ENCODE results near the gene NPR3.
"Not testable (repeated sequence)": the region's sequence is repeated elsewhere in the genome, so short reads cannot be mapped to it uniquely, and the experiment has no call there.

NPR3 gene

GRCh38 chr5:32769711-32770110 is 58.6 kb downstream of the NPR3 start:
- no peak for DNase-seq

GRCh38 chr5:32770444-32770843 is 59.3 kb downstream of the NPR3 start:
- DNase-seq, result no peak

- no peak for DNase-seq
Measured at GRCh38 chr5:32771037-32771436, 59.9 kb downstream of the NPR3 start.

- no peak for DNase-seq
Measured at GRCh38 chr5:32773944-32774343, 62.8 kb downstream of the NPR3 start.

- no peak for DNase-seq
Measured at GRCh38 chr5:32776200-32776599, 65.1 kb downstream of the NPR3 start.

- no peak for DNase-seq
Measured at GRCh38 chr5:32777222-32777621, 66.1 kb downstream of the NPR3 start.

- no peak for DNase-seq
Measured at GRCh38 chr5:32777733-32778132, 66.6 kb downstream of the NPR3 start.

- no peak for DNase-seq
Measured at GRCh38 chr5:32778403-32778802, 67.3 kb downstream of the NPR3 start.

GRCh38 chr5:32779754-32780415 is 68.8 kb downstream of the NPR3 start:
- no peak for DNase-seq

- DNase-seq, result no peak
Measured at GRCh38 chr5:32780508-32780919, 69.4 kb downstream of the NPR3 start.

- DNase-seq, result no peak
Measured at GRCh38 chr5:32783661-32784060, 72.5 kb downstream of the NPR3 start.

GRCh38 chr5:32785611-32786254 is 74.6 kb downstream of the NPR3 start:
- DNase-seq, result no peak

GRCh38 chr5:32786311-32786710 is 75.2 kb downstream of the NPR3 start:
- DNase-seq, result no peak

- no peak for DNase-seq
Measured at GRCh38 chr5:32790411-32790951, 79.4 kb downstream of the NPR3 start.

- DNase-seq, result no peak
Measured at GRCh38 chr5:32791536-32792243, 80.6 kb downstream of the NPR3 start.

GRCh38 chr5:32794086-32794485 is 83.0 kb downstream of the NPR3 start:
- DNase-seq, result no peak

- DNase-seq, result no peak
Measured at GRCh38 chr5:32802764-32803163, 91.6 kb downstream of the NPR3 start.

GRCh38 chr5:32803656-32804055 is 92.5 kb downstream of the NPR3 start:
- DNase-seq, result no peak

GRCh38 chr5:32805462-32805861 is 94.3 kb downstream of the NPR3 start:
- not testable (repeated sequence) for DNase-seq

GRCh38 chr5:32805971-32806638 is 95.0 kb downstream of the NPR3 start:
- DNase-seq, result no peak

- no peak for DNase-seq
Measured at GRCh38 chr5:32808783-32809182, 97.7 kb downstream of the NPR3 start.

GRCh38 chr5:32810804-32811203 is 99.7 kb downstream of the NPR3 start:
- DNase-seq, result no peak

- no peak for DNase-seq
Measured at GRCh38 chr5:32812399-32812798, 101.3 kb downstream of the NPR3 start.
